Activated gamma-delta T cell treated with Interleukin-2 at 50 U/mL for 16 hours (primary cell): Measurements from ENCODE around the gene MYO16.
"Not testable (repeated sequence)": the region's sequence is repeated elsewhere in the genome, so short reads cannot be mapped to it uniquely, and the experiment has no call there.

ENCODE experiments used
- DNase-seq: peaks from one replicate; pipeline ENCODE4 v3.0.0-alpha.2; 2020

MYO16 gene

GRCh38 chr13:109211616-109212015 lies 582.2 kb downstream of the MYO16 start:
- DNase-seq = no peak

GRCh38 chr13:109212650-109213049 lies 583.2 kb downstream of the MYO16 start:
- no peak for DNase-seq

DNA sequence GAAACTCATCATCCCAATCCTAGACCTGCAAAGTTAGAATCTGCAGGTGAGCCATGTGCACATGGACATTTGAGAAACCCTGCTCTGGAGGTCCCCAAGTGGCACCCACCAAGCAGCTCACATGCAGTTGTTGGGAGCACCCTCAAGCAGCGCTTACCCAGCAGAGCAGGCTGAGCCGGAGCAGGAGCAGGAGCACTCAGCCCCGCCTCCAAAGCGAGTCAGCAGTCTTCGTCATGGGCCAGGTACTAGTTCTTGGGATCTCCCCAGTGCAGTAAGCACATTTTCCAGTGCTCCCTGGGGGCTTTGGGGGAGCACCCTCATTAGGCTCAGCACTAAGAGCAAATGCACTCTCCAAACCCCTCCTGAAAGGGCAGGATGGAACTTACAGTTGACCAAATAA lies 584.3 kb downstream of the MYO16 start:
- no peak for DNase-seq

GRCh38 chr13:109214393-109214792 lies 585.0 kb downstream of the MYO16 start:
- DNase-seq = no peak

GRCh38 chr13:109215377-109215776 lies 586.0 kb downstream of the MYO16 start:
- no peak for DNase-seq

DNA sequence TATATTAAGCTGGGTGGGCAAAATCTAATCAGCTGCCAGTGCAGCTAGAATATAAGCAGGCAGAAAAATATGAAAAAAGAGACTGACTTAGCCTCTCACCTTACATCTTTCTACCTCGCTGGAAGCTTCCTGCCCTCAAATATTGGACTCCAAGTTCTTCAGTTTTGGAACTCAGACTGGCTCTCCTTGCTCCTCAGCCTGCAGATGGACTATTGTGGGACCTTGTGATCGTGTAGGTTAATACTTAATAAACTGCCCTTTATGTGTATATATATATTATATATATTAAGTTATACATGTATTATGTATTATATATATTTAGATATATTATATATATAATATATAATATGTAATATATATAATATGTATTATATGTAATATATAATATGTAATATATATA lies 588.1 kb downstream of the MYO16 start:
- not testable (repeated sequence) for DNase-seq

GRCh38 chr13:109220631-109221030 lies 591.2 kb downstream of the MYO16 start:
- no peak for DNase-seq

- no peak for DNase-seq
Measured at GRCh38 chr13:109224033-109224432, 594.6 kb downstream of the MYO16 start.

- no peak for DNase-seq
Measured at GRCh38 chr13:109226631-109227030, 597.2 kb downstream of the MYO16 start.

DNA sequence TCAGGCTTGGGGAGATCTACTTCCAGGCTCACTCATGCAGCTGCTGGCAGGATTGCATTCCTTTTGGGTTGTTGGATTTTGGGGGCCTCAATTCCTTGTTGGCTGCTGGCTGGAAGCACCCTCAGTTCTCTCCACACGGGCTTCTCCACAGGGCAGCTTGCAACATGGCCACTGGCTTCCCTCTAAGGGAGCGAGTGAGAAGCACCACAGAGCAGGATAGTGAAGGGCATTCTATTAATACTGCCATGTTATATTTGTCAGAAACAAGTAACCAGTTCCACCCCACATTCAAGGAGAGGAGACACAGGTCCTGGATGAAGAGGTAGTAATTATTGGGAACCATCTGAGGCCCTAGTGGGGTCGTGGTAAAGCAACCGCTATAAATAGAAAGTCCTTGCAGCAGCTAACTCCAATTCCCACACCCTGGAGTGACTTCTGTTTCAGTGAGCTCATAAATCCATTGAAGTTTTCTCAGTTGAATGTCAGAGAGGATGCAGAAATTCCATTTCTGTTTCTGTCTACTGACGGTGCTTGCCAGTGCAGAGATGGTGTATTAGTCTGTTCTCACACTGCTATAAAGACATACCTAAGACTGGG lies 598.0 kb downstream of the MYO16 start:
- DNase-seq = no peak

- DNase-seq = no peak
Measured at GRCh38 chr13:109228211-109228610, 598.8 kb downstream of the MYO16 start.

GRCh38 chr13:109231888-109232287 lies 602.5 kb downstream of the MYO16 start:
- no peak for DNase-seq

- no peak for DNase-seq
Measured at GRCh38 chr13:109233293-109233692, 603.9 kb downstream of the MYO16 start.

DNA sequence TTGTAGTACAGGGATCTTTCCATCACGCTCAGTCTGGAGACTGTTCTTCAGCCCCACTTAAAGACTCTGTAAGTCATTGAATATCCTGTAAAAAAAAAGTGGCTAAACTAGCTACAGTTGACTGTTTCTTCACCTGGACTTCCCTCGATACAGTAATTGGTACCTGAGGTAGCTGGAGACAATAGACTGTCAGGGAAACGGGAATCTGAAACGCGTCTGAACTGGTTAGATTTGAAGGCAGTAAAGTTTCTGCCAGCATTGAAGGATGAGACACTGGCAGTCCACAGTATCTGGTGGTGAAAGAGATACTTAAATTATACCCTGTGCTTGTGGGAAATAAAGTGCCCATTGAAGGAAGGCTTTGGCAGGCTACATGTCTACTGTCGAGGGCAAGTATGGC lies 606.5 kb downstream of the MYO16 start:
- no peak for DNase-seq

GRCh38 chr13:109241160-109241559 lies 611.7 kb downstream of the MYO16 start:
- DNase-seq = no peak

DNA sequence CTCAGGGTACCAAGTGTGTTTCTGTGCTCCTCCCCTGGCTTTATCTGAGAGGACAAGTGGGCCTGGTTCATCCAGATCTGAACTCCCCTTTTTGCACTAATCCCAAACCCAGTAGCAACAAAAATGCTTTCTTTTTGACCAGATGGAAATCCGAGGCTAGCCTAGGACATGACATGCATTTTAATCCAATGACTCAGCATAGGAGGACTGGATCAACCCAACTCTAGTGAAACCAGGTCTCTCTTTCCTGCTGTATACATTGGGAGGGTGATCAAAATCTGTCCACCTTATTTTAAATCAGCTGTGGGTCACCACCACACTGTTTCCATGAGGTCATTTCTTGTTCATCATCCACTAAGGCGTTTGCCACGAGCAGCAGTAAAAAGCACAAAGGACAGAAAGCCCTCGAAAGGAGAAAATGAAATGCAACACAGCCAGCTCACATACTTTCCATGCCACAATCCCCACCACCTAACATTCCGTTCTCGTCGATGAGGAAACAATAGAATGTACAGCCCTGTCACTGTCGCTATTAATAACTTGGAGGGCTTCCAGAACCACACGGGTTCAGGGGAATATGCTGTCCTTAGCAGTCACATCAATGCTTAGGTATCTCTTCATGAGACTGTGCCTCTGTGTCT lies 614.0 kb downstream of the MYO16 start:
- no peak for DNase-seq

GRCh38 chr13:109244566-109244965 lies 615.2 kb downstream of the MYO16 start:
- no peak for DNase-seq

GRCh38 chr13:109246001-109246400 lies 616.6 kb downstream of the MYO16 start:
- DNase-seq = no peak

- no peak for DNase-seq
Measured at GRCh38 chr13:109249780-109250528, 620.5 kb downstream of the MYO16 start.

DNA sequence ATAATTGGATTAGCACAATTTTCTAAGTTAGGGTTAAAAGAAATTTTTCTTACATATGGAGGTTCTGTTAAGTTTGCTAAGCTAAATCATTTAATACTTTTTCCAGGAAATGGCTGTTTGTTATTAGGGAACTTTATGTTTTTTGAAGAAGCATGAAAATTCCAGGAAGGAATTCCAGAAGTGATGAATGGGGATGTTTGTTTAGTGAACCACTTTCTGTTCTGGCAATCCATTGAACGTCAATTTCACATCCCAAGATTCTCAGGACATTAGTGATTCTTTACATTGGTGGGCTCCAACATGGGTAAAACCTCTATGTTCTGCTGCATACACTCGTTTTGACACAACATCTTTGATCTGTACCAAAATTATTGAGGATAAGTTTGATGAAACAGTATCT lies 622.5 kb downstream of the MYO16 start:
- no peak for DNase-seq

DNA sequence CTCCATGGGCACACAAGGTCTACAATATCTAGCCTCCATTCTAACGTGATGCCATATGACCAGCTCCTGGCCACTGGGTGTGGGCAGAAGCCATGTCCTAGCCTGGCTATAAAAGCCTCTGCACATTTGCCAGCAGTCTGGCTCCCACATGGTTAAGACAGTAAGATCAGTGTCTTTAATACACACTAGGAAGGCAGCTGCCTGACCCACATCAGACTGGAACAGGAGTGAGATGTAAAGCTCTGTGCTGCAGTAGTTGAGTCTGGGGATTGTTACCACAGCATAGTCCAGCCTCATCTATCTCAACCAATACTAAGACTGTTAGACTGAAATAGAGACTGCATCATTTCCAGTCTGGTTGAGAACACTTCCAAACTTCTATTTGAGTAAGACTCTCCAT lies 623.9 kb downstream of the MYO16 start:
- no peak for DNase-seq

GRCh38 chr13:109254274-109254673 lies 624.9 kb downstream of the MYO16 start:
- DNase-seq = no peak

DNA sequence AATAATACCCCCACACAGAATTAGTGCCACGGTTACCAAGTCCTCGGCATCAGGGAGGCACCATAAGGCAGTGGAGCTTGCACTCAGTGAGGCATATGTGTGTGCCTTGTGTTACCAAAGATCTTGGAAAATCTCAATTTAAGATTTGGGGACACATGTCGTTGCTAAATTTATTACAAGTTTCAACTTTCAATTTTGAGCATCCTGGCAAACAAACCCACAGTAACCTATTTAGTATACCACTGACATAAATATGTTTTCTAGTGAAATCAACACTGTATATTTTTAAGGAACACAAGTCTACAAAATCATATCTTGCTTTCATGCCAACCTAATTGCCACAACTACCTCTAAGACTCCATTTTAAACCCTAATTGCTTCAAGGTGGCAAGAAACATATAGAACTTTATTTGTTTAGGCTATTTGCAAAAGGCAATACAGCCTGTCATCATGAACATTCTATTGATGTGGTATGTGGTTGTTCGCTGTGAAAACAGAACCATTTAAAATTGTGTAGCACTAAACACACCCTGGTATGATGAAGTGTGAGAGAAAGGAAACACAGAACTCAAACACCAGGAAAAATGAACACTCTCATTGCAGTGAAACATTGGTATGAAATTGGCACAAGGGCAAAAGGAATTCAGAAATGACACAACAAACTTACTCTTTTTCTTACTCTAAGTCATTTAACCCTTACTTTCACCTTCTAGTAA lies 625.9 kb downstream of the MYO16 start:
- DNase-seq = no peak
